ENCODE measurements around the gene ZNF598. TPM values are rescaled to one million over a fixed set of nuclear protein-coding genes. Genes with fewer than 3 reads are reported as not detected.
"Not testable (repeated sequence)": the region's sequence is repeated elsewhere in the genome, so short reads cannot be mapped to it uniquely, and the experiment has no call there.

Gene ZNF598
- total RNA-seq, 4 donors from 2014 or later: 31.3 to 56.1 (median 40.9) TPM

DNA sequence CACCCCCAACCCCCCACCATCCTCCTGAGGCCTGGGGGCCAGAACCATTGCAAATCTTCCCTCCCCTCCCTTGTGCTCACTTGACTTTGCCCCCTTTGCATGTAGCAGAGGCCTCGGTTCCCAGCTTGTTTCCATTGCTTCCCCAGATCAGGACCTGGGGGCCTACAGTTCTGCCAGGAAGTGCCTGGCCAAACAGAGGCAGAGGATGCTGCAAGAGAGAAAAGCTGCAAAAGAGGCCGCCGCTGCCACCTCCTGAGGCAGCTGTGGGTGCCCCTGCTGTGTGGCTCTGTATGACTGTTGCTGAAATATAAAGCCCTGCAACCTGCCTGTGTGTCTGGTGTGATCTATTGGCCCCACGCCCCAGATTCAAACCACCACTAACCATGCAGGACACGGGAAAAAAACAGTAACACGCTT, 48.0 kb downstream of the ZNF598 start:
- TF ChIP-seq, protein P1, sequence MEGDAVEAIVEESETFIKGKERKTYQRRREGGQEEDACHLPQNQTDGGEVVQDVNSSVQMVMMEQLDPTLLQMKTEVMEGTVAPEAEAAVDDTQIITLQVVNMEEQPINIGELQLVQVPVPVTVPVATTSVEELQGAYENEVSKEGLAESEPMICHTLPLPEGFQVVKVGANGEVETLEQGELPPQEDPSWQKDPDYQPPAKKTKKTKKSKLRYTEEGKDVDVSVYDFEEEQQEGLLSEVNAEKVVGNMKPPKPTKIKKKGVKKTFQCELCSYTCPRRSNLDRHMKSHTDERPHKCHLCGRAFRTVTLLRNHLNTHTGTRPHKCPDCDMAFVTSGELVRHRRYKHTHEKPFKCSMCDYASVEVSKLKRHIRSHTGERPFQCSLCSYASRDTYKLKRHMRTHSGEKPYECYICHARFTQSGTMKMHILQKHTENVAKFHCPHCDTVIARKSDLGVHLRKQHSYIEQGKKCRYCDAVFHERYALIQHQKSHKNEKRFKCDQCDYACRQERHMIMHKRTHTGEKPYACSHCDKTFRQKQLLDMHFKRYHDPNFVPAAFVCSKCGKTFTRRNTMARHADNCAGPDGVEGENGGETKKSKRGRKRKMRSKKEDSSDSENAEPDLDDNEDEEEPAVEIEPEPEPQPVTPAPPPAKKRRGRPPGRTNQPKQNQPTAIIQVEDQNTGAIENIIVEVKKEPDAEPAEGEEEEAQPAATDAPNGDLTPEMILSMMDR (IDR thresholded peaks at IDR 0.05): no peak
- no peak for TF ChIP-seq POLR2A (IDR thresholded peaks at IDR 0.05)
- no peak overlapping the region for H3K4me3 ChIP-seq
- no peaks in the 10 kb centered on the region for H3K27me3 ChIP-seq
- peaks cover 8 to 31% (median 14%) of the 10 kb centered on the region in 3 donors for H3K36me3 ChIP-seq
- peak overlapping the region in 1 of 4 donors; percentile 91 for H3K27ac ChIP-seq
- intact Hi-C loops (cut with DNase I): no loop called here
- DNase-seq: no peak
- no peaks in the 10 kb centered on the region for H3K9me3 ChIP-seq
- 41 to 42% methylated on average over 5 of the region's 6 CpGs for WGBS, 2 donors
- H3K4me1 ChIP-seq: peaks cover 33 to 73% (median 43%) of the 10 kb centered on the region in 3 donors

DNA sequence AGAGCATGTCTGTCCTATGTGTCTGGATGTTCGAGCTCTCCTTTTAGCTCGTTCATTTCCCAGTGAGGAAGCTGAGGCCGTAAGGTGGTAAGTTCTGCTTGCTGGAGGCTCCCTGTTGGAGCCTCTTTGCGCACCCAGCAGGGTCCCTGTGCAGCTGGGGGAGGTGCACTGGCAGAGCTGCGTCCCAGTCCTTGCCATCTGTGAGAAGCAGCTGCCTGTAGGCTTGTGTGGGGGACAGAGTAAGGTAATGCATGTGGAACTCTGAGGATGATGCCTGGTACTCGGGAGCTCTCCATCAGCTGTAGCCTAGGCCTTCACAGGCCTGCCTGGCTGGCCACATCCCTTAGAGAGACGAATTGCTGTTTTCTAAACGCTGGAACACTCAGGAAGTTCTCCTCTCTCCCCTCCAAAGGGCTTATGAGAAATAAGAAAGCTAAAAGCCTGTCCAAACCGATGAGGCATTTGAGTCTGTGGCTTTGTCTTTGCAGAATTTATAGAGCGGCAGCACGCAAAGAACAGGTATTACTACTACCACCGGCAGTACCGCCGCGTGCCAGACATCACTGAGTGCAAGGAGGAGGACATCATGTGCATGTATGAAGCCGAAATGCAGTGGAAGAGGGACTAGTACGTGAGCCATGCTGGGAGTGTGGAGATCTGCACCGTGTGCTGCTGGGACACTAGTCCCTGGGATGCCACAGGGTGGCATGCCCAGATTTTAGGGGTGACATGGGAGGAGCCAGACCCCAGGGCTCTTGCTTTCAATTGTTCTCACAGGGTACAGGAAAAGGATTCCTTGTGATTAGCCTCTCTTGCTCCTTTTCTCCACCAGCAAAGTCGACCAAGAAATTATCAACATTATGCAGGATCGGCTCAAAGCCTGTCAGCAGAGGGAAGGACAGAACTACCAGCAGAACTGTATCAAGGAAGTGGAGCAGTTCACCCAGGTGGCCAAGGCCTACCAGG, 48.7 kb downstream of the ZNF598 start:
- peaks cover 8 to 31% (median 14%) of the 10 kb centered on the region in 3 donors for H3K36me3 ChIP-seq
- no peaks in the 10 kb centered on the region for H3K9me3 ChIP-seq
- intact Hi-C loops (cut with DNase I): no loop called here
- peaks cover 30 to 66% (median 42%) of the 10 kb centered on the region in 3 donors for H3K4me1 ChIP-seq
- no peak for DNase-seq
- no peaks in the 10 kb centered on the region for H3K27me3 ChIP-seq
- peak overlapping the region; percentile 84 to 91 (median 88) for H3K27ac ChIP-seq
- H3K4me3 ChIP-seq: peak overlapping the region in 3 of 4 donors; percentile 63 to 95 (median 75)
- TF ChIP-seq, protein P1 (IDR thresholded peaks at IDR 0.05): peak in 1 of 6 experiments; percentile 10
- no peak for TF ChIP-seq POLR2A (IDR thresholded peaks at IDR 0.05)
- 23 to 30% methylated on average over 13 to 15 of the region's 20 CpGs for WGBS, 2 donors

DNA sequence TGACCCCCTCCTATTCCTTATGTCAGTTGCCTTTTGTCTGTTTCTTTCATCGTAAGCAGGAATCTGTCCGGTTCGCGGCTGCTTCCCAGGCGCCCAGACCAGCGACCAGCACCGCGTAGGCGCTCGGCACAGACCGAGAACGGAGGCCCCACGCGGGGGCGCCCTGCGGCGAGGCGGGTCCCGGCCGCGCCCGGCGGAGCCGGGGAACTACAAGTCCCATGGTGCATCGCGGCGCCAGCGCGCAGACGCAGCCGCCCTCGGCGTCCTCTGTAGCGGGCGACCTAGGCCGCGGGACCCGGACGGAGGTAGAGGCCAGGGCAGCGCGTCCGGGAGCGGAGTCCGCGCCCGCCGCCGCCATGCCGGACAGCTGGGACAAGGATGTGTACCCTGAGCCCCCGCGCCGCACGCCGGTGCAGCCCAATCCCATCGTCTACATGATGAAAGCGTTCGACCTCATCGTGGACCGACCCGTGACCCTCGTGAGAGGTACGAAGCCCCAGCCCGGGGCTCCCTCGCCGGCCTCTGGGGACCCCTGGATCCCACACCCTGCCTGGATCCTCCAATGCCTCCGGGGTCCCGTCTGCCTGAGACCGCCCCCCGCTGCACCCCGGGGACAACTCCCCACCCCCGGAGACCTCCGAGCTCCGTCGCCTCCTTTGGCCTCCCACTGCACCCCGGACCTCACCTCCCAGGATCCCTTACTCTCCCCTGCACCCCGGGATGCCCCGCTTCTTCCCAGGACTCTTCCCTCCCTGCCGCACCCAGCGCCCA, 50.2 kb downstream of the ZNF598 start, which contains the start of gene NDUFB10:
NDUFB10 (plus strand) TSS at position 270 of the 771 bp plus-strand sequence; CDS start at position 357, 87 bp downstream.
- peaks cover 25 to 58% (median 36%) of the 10 kb centered on the region in 3 donors for H3K4me1 ChIP-seq
- DNase-seq: peak; percentile 45
- no peaks in the 10 kb centered on the region for H3K27me3 ChIP-seq
- intact Hi-C loops (cut with DNase I): no loop called here
- WGBS, 2 donors: 0 to 1% methylated on average over 13 to 16 of the region's 79 CpGs
- peak within 1 kb of the TSS; percentile 63 to 95 (median 72) for H3K4me3 ChIP-seq
- H3K36me3 ChIP-seq: peaks cover 8 to 31% (median 14%) of the 10 kb centered on the region in 3 donors
- H3K27ac ChIP-seq: peak within 1 kb of the TSS; percentile 84 to 91 (median 88)
- no peaks in the 10 kb centered on the region for H3K9me3 ChIP-seq
- TF ChIP-seq, protein P1 (IDR thresholded peaks at IDR 0.05): peak; percentile 49 to 82 (median 61)
- TF ChIP-seq POLR2A (IDR thresholded peaks at IDR 0.05): peak in 3 of 4 donors; percentile 73 to 92 (median 84)

DNA sequence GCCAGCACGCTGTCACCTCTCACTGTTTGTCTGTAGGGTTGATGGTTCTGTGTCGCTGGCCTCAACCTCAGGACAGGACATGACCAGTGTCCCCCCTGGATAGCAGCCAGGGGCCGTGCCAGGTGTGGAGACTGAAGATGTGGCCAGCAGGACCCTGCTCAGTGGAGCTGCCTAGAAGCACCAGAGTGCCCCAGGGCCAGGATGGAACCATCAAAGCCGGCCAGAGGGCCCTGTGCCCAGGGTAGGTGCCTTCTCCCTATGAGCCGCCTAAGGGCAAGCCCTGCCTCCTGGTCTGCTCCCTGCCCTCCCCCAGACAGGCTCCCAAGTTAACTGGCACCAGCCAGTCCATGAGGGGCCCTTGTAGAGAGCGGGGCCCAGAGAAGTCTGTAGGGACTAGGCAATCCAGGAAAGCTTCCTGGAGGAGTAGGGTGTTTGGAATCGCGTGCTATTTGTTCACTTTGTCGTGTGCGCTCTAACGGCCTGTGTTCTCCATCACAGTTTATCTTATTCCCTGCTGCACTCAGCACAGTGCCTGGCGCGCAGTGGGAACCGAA, 50.8 kb downstream of the ZNF598 start:
- no peak for TF ChIP-seq POLR2A (IDR thresholded peaks at IDR 0.05)
- TF ChIP-seq, protein P1 (IDR thresholded peaks at IDR 0.05): no peak
- DNase-seq: no peak
- WGBS, 2 donors: 19 to 25% methylated on average over 11 of the region's 14 CpGs

GRCh38 chr16:1958143-1958491, 51.5 kb downstream of the ZNF598 start:
- H3K27me3 ChIP-seq; DNase-seq; intact Hi-C loops (cut with DNase I); H3K9me3 ChIP-seq; H3K4me3 ChIP-seq; H3K27ac ChIP-seq: not testable (repeated sequence)
- no CpG with 5 or more reads among the region's 30 CpGs for WGBS, 2 donors
- H3K36me3 ChIP-seq: peaks cover 8 to 24% (median 14%) of the 10 kb centered on the region in 3 donors
- peaks cover 18 to 47% (median 28%) of the 10 kb centered on the region in 3 donors for H3K4me1 ChIP-seq

More for the DNA sequence above, 50.8 kb downstream of the ZNF598 start:
- H3K27me3 ChIP-seq: no peaks in the 10 kb centered on the region
- H3K4me1 ChIP-seq: peaks cover 24 to 52% (median 35%) of the 10 kb centered on the region in 3 donors
- peak overlapping the region; percentile 39 to 91 (median 88) for H3K27ac ChIP-seq
- H3K9me3 ChIP-seq: no peaks in the 10 kb centered on the region
- H3K36me3 ChIP-seq: peaks cover 8 to 30% (median 14%) of the 10 kb centered on the region in 3 donors
- H3K4me3 ChIP-seq: peak overlapping the region; percentile 63 to 95 (median 72)
- intact Hi-C loops (cut with DNase I): no loop called here

DNA sequence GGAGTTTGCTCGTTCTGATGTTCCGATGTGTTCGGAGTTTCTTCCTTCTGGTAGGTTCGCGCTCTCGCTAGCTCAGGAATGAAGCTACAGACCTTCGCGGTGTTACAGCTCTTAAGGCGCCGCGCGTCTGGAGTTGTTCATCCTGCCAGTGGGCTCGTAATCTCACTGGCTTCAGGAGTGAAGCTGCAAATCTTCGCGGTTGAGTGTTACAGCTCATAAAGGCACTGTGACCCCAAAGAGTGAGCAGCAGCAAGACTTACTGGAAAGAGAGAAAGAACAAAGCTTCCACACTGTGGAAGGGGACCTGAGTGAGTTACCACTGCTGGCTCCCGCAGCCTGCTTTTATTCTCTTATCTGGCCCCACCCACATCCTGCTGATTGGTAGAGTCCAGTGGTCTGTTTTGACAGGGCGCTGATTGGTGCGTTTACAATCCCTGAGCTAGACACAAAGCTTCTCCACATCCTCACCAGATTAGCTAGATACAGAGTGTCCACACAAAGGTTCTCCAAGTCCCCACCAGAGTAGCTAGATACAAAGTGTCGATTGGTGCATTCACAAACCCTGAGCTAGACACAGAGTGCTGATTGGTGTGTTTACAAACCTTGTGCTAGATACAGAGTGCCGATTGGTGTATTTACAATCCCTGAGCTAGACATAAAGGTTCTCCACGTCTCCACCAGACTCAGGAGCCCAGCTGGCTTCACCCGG, 52.0 kb downstream of the ZNF598 start:
- H3K9me3 ChIP-seq; H3K27ac ChIP-seq; DNase-seq; H3K4me3 ChIP-seq; H3K27me3 ChIP-seq; intact Hi-C loops (cut with DNase I): not testable (repeated sequence)
- 80 to 89% methylated on average over 2 to 15 of the region's 22 CpGs for WGBS, 2 donors
- peaks cover 8 to 18% (median 10%) of the 10 kb centered on the region in 3 donors for H3K36me3 ChIP-seq
- H3K4me1 ChIP-seq: peaks cover 12 to 47% (median 26%) of the 10 kb centered on the region in 3 donors
